Measurements from ENCODE around the gene PSMB7.

GRCh38 chr9:124350494-124351263 lies 64.6 kb downstream of the PSMB7 start:
- no peak for TF ChIP-seq EZH2 (IDR thresholded peaks at IDR 0.05; ENCODE audit: borderline replicate concordance, low read length)
- TF ChIP-seq, protein P1, sequence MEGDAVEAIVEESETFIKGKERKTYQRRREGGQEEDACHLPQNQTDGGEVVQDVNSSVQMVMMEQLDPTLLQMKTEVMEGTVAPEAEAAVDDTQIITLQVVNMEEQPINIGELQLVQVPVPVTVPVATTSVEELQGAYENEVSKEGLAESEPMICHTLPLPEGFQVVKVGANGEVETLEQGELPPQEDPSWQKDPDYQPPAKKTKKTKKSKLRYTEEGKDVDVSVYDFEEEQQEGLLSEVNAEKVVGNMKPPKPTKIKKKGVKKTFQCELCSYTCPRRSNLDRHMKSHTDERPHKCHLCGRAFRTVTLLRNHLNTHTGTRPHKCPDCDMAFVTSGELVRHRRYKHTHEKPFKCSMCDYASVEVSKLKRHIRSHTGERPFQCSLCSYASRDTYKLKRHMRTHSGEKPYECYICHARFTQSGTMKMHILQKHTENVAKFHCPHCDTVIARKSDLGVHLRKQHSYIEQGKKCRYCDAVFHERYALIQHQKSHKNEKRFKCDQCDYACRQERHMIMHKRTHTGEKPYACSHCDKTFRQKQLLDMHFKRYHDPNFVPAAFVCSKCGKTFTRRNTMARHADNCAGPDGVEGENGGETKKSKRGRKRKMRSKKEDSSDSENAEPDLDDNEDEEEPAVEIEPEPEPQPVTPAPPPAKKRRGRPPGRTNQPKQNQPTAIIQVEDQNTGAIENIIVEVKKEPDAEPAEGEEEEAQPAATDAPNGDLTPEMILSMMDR (conservative IDR thresholded peaks at IDR 0.05 in 1 of 2, IDR thresholded peaks at IDR 0.05 in 1 of 2; ENCODE audit: extremely low read depth in 1 of 2, insufficient read depth in 1 of 2, low read depth in 1 of 2, low read length in 2 of 2): no peak

Data from mammary epithelial cell (primary cell).